Measurements from ENCODE around the gene ISM1. TPM values are rescaled to one million over a fixed set of nuclear protein-coding genes. Genes with fewer than 3 reads are reported as not detected.

ISM1 gene
- polyA plus RNA-seq, 3 donors from 2014 or later, result 0.09 TPM; not detected in 2

GRCh38 chr20:13286052-13286451 lies 65.0 kb downstream of the ISM1 start:
- no peak for DNase-seq
- no peaks in the 10 kb centered on the region for H3K4me1 Mint-ChIP-seq
- H3K36me3 Mint-ChIP-seq, result no peaks in the 10 kb centered on the region
- peaks cover 0 to 5% (median 2%) of the 10 kb centered on the region in 3 donors for H3K27me3 Mint-ChIP-seq (ENCODE audit: low read depth in 3 of 3)
- peaks cover 0 to 10% (median 0%) of the 10 kb centered on the region in 6 donors for H3K9me3 Mint-ChIP-seq
- no peak overlapping the region for H3K27ac Mint-ChIP-seq
- no peak overlapping the region for H3K4me3 Mint-ChIP-seq

GRCh38 chr20:13286607-13287006 lies 65.5 kb downstream of the ISM1 start:
- H3K36me3 Mint-ChIP-seq, result no peaks in the 10 kb centered on the region
- H3K4me3 Mint-ChIP-seq, result no peak overlapping the region
- no peak overlapping the region for H3K27ac Mint-ChIP-seq
- H3K9me3 Mint-ChIP-seq, result peaks cover 0 to 11% (median 0%) of the 10 kb centered on the region in 6 donors
- no peaks in the 10 kb centered on the region for H3K4me1 Mint-ChIP-seq
- no peak for DNase-seq
- H3K27me3 Mint-ChIP-seq (ENCODE audit: low read depth in 3 of 3), result peaks cover 0 to 5% (median 3%) of the 10 kb centered on the region in 3 donors

GRCh38 chr20:13288357-13288756 lies 67.3 kb downstream of the ISM1 start:
- no peak for DNase-seq
- Mint-ChIP-seq H3K36me3 (no peaks in the 10 kb centered on the region), H3K9me3 (peaks cover 0 to 11% (median 0%) of the 10 kb centered on the region in 6 donors), H3K4me1 (no peaks in the 10 kb centered on the region), H3K27ac (no peak overlapping the region), H3K4me3 (no peak overlapping the region), H3K27me3 (ENCODE audit: low read depth in 3 of 3) (peaks cover 0 to 5% (median 3%) of the 10 kb centered on the region in 3 donors)

GRCh38 chr20:13289031-13289430 lies 68.0 kb downstream of the ISM1 start:
- peaks cover 0 to 5% (median 3%) of the 10 kb centered on the region in 3 donors for H3K27me3 Mint-ChIP-seq (ENCODE audit: low read depth in 3 of 3)
- no peak overlapping the region for H3K4me3 Mint-ChIP-seq
- H3K9me3 Mint-ChIP-seq, result peaks cover 0 to 11% (median 0%) of the 10 kb centered on the region in 6 donors
- no peak overlapping the region for H3K27ac Mint-ChIP-seq
- no peaks in the 10 kb centered on the region for H3K4me1 Mint-ChIP-seq
- H3K36me3 Mint-ChIP-seq, result no peaks in the 10 kb centered on the region
- DNase-seq, result no peak

- no peak overlapping the region for H3K4me3 Mint-ChIP-seq
- no peaks in the 10 kb centered on the region for H3K36me3 Mint-ChIP-seq
- peaks cover 0 to 11% (median 0%) of the 10 kb centered on the region in 6 donors for H3K9me3 Mint-ChIP-seq
- no peaks in the 10 kb centered on the region for H3K4me1 Mint-ChIP-seq
- DNase-seq, result no peak
- no peak overlapping the region for H3K27ac Mint-ChIP-seq
- H3K27me3 Mint-ChIP-seq (ENCODE audit: low read depth in 3 of 3), result peaks cover 0 to 5% (median 3%) of the 10 kb centered on the region in 3 donors
These were observed 69.7 kb downstream of the ISM1 start for GRCh38 chr20:13290724-13291123.

GRCh38 chr20:13291157-13291556 lies 70.1 kb downstream of the ISM1 start:
- no peak for DNase-seq
- H3K4me3 Mint-ChIP-seq, result no peak overlapping the region
- no peaks in the 10 kb centered on the region for H3K36me3 Mint-ChIP-seq
- H3K9me3 Mint-ChIP-seq, result peaks cover 0 to 11% (median 0%) of the 10 kb centered on the region in 6 donors
- H3K27ac Mint-ChIP-seq, result no peak overlapping the region
- peaks cover 0 to 6% (median 3%) of the 10 kb centered on the region in 3 donors for H3K27me3 Mint-ChIP-seq (ENCODE audit: low read depth in 3 of 3)
- no peaks in the 10 kb centered on the region for H3K4me1 Mint-ChIP-seq

GRCh38 chr20:13292201-13292885 lies 71.3 kb downstream of the ISM1 start:
- peaks cover 0 to 11% (median 0%) of the 10 kb centered on the region in 6 donors for H3K9me3 Mint-ChIP-seq
- H3K27ac Mint-ChIP-seq, result no peak overlapping the region
- H3K36me3 Mint-ChIP-seq, result no peaks in the 10 kb centered on the region
- peaks cover 0 to 9% (median 3%) of the 10 kb centered on the region in 3 donors for H3K27me3 Mint-ChIP-seq (ENCODE audit: low read depth in 3 of 3)
- DNase-seq, result no peak
- no peaks in the 10 kb centered on the region for H3K4me1 Mint-ChIP-seq
- no peak overlapping the region for H3K4me3 Mint-ChIP-seq

- Mint-ChIP-seq H3K9me3 (peaks cover 0 to 11% (median 0%) of the 10 kb centered on the region in 6 donors), H3K27me3 (ENCODE audit: low read depth in 3 of 3) (peaks cover 0 to 5% (median 3%) of the 10 kb centered on the region in 3 donors), H3K27ac (no peak overlapping the region), H3K4me1 (no peaks in the 10 kb centered on the region), H3K4me3 (no peak overlapping the region), H3K36me3 (no peaks in the 10 kb centered on the region)
- no peak for DNase-seq
These were observed 73.4 kb downstream of the ISM1 start for GRCh38 chr20:13294522-13294921.

- Mint-ChIP-seq H3K4me1 (no peaks in the 10 kb centered on the region), H3K27me3 (ENCODE audit: low read depth in 3 of 3) (peaks cover 1 to 5% (median 3%) of the 10 kb centered on the region in 3 donors), H3K4me3 (no peak overlapping the region), H3K27ac (no peak overlapping the region), H3K36me3 (no peaks in the 10 kb centered on the region), H3K9me3 (peaks cover 0 to 7% (median 0%) of the 10 kb centered on the region in 6 donors)
- no peak for DNase-seq
These were observed 74.6 kb downstream of the ISM1 start for GRCh38 chr20:13295637-13296036.

- H3K27ac Mint-ChIP-seq, result no peak overlapping the region
- peaks cover 0 to 7% (median 0%) of the 10 kb centered on the region in 6 donors for H3K9me3 Mint-ChIP-seq
- H3K4me3 Mint-ChIP-seq, result no peak overlapping the region
- H3K4me1 Mint-ChIP-seq, result no peaks in the 10 kb centered on the region
- H3K36me3 Mint-ChIP-seq, result no peaks in the 10 kb centered on the region
- peaks cover under 1 to 6% (median 5%) of the 10 kb centered on the region in 3 donors for H3K27me3 Mint-ChIP-seq (ENCODE audit: low read depth in 3 of 3)
- DNase-seq, result no peak
These were observed 75.0 kb downstream of the ISM1 start for GRCh38 chr20:13296070-13296469.

- Mint-ChIP-seq H3K36me3 (no peaks in the 10 kb centered on the region), H3K9me3 (no peaks in the 10 kb centered on the region), H3K4me1 (no peaks in the 10 kb centered on the region), H3K27me3 (ENCODE audit: low read depth in 3 of 3) (peaks cover 0 to 6% (median 5%) of the 10 kb centered on the region in 3 donors), H3K27ac (no peak overlapping the region), H3K4me3 (no peak overlapping the region)
- DNase-seq, result no peak
These were observed 76.2 kb downstream of the ISM1 start for GRCh38 chr20:13297147-13297899.

GRCh38 chr20:13298692-13299373 lies 77.8 kb downstream of the ISM1 start:
- Mint-ChIP-seq H3K9me3 (peaks cover 0 to 5% (median 0%) of the 10 kb centered on the region in 6 donors), H3K4me1 (no peaks in the 10 kb centered on the region), H3K27ac (no peak overlapping the region), H3K4me3 (no peak overlapping the region), H3K27me3 (ENCODE audit: low read depth in 3 of 3) (peaks cover 0 to 6% (median 5%) of the 10 kb centered on the region in 3 donors), H3K36me3 (no peaks in the 10 kb centered on the region)
- DNase-seq, result no peak

- Mint-ChIP-seq H3K4me1 (no peaks in the 10 kb centered on the region), H3K4me3 (no peak overlapping the region), H3K9me3 (peaks cover 0 to 5% (median 0%) of the 10 kb centered on the region in 6 donors), H3K36me3 (no peaks in the 10 kb centered on the region), H3K27ac (no peak overlapping the region), H3K27me3 (ENCODE audit: low read depth in 3 of 3) (peaks cover 0 to 6% (median 5%) of the 10 kb centered on the region in 3 donors)
- no peak for DNase-seq
These were observed 78.3 kb downstream of the ISM1 start for GRCh38 chr20:13299401-13299800.

- Mint-ChIP-seq H3K27me3 (ENCODE audit: low read depth in 3 of 3) (peaks cover 0 to 6% (median 0%) of the 10 kb centered on the region in 3 donors), H3K27ac (no peak overlapping the region), H3K36me3 (no peaks in the 10 kb centered on the region), H3K4me1 (no peaks in the 10 kb centered on the region), H3K9me3 (peaks cover 0 to 5% (median 0%) of the 10 kb centered on the region in 6 donors), H3K4me3 (no peak overlapping the region)
- no peak for DNase-seq
These were observed 80.5 kb downstream of the ISM1 start for GRCh38 chr20:13301596-13301995.

Data from immature natural killer cell (primary cell).